HEK293 (cell line): Measurements from ENCODE around the gene FAM124B.

Source experiments
- CTCF ChIA-PET: fragments of 350-600 bp; formaldehyde crosslinking; extraction: SDS; loops from one replicate; lab custom pipeline; 2021; ENCODE audit warnings: antibody characterized with exemption; lab: Yijun Ruan, JAX
- POLR2A ChIA-PET: fragments of 300-600 bp; formaldehyde crosslinking; extraction: SDS; loops from one replicate; lab custom pipeline; 2020; ENCODE audit warnings: antibody characterized with exemption, inconsistent platforms; lab: Yijun Ruan, JAX
- H3K27ac ChIP-seq: fragments of 200-500 bp; sonication (Bioruptor generic); 2 replicates; pipeline ENCODE4 v1.5.1; 2014; ENCODE audit warnings: low read depth, low read length, control low read depth, inconsistent platforms; ENCODE audit errors: extremely low read depth
- H3K36me3 ChIP-seq, 2 experiments: fragments of 200-500 bp in 1 of 2; sonication (Bioruptor generic) in 1 of 2; 1 replicate in 1 of 2; 2 replicates in 1 of 2; pipeline ENCODE4 v1.5.1; 2014 to 2017; ENCODE audit warnings: inconsistent platforms in 2 of 2, low read length in 2 of 2; ENCODE audit not compliant: control insufficient read depth in 2 of 2, insufficient read depth in 1 of 2
- H3K4me1 ChIP-seq: fragments of 200-500 bp; sonication (Bioruptor generic); 2 replicates; pipeline ENCODE4 v1.5.1; 2014; ENCODE audit warnings: mild to moderate bottlenecking, low read length, inconsistent platforms; ENCODE audit not compliant: control insufficient read depth, insufficient read depth
- H3K4me3 ChIP-seq: 2 replicates; pipeline ENCODE4 v1.5.1; 2011; ENCODE audit warnings: low read depth, mild to moderate bottlenecking, control low read depth, low read length, moderate library complexity
- H3K9me3 ChIP-seq: fragments of 200-500 bp; sonication (Bioruptor generic); 2 replicates; pipeline ENCODE4 v1.5.1; 2014; ENCODE audit warnings: low read depth, low read length, inconsistent platforms; ENCODE audit not compliant: control insufficient read depth, insufficient read depth
- BCL6B ChIP-seq: fragments of 450-650 bp; formaldehyde crosslinking; IDR thresholded peaks from 2 replicates; pipeline ENCODE4 v1.5.1; 2017; ENCODE audit warnings: missing biosample characterization, missing genetic modification characterization
- FEZF1 ChIP-seq: fragments of 450-650 bp; formaldehyde crosslinking; IDR thresholded peaks from 2 replicates; pipeline ENCODE4 v1.5.1; 2016; ENCODE audit warnings: missing biosample characterization, missing genetic modification characterization
- HOXA7 ChIP-seq: sonication (generic); formaldehyde crosslinking; IDR thresholded peaks from 2 replicates; pipeline ENCODE4 v1.8.1; 2022; ENCODE audit warnings: missing genetic modification reagents, borderline replicate concordance
- KLF16 ChIP-seq: fragments of 450-650 bp; formaldehyde crosslinking; IDR thresholded peaks from 2 replicates; pipeline ENCODE4 v1.5.1; 2017; ENCODE audit warnings: missing biosample characterization, missing genetic modification characterization
- KLF7 ChIP-seq: fragments of 450-650 bp; formaldehyde crosslinking; IDR thresholded peaks from 2 replicates; pipeline ENCODE4 v1.5.1; 2016; ENCODE audit warnings: missing biosample characterization, missing genetic modification characterization, borderline replicate concordance
- KLF9 ChIP-seq: fragments of 450-650 bp; formaldehyde crosslinking; IDR thresholded peaks from 2 replicates; pipeline ENCODE4 v1.5.1; 2016; ENCODE audit warnings: missing biosample characterization, missing genetic modification characterization, low read depth
- MYNN ChIP-seq: fragments of 450-650 bp; formaldehyde crosslinking; IDR thresholded peaks from 2 replicates; pipeline ENCODE4 v1.5.1; 2016; ENCODE audit warnings: missing biosample characterization, missing genetic modification characterization, borderline replicate concordance
- OVOL3 ChIP-seq: fragments of 450-650 bp; formaldehyde crosslinking; IDR thresholded peaks from 2 replicates; pipeline ENCODE4 v1.5.1; 2016; ENCODE audit warnings: missing biosample characterization, missing genetic modification characterization
- SETDB1 ChIP-seq: IDR thresholded peaks from one replicate; pipeline ENCODE4 v1.6.1; 2017; ENCODE audit warnings: mild to moderate bottlenecking, low read length, moderate library complexity, mixed read lengths; ENCODE audit not compliant: insufficient read length
- ZBTB17 ChIP-seq: fragments of 450-650 bp; formaldehyde crosslinking; IDR thresholded peaks from 2 replicates; pipeline ENCODE4 v1.5.1; 2016; ENCODE audit warnings: missing biosample characterization, missing genetic modification characterization
- ZFP41 ChIP-seq: fragments of 450-650 bp; formaldehyde crosslinking; IDR thresholded peaks from 2 replicates; pipeline ENCODE4 v1.5.1; 2016; ENCODE audit warnings: missing biosample characterization, missing genetic modification characterization, borderline replicate concordance
- ZNF146 ChIP-seq: fragments of 450-650 bp; formaldehyde crosslinking; IDR thresholded peaks from 2 replicates; pipeline ENCODE4 v1.5.1; 2016; ENCODE audit warnings: missing biosample characterization, missing genetic modification characterization
- ZNF157 ChIP-seq: fragments of 450-650 bp; formaldehyde crosslinking; IDR thresholded peaks from 2 replicates; pipeline ENCODE4 v1.5.1; 2016; ENCODE audit warnings: missing biosample characterization, missing genetic modification characterization
- ZNF174 ChIP-seq: fragments of 450-650 bp; formaldehyde crosslinking; IDR thresholded peaks from 2 replicates; pipeline ENCODE4 v1.5.0; 2017; ENCODE audit warnings: missing biosample characterization, mild to moderate bottlenecking, missing genetic modification characterization
- ZNF202 ChIP-seq: fragments of 450-650 bp; formaldehyde crosslinking; IDR thresholded peaks from 2 replicates; pipeline ENCODE4 v1.5.1; 2016; ENCODE audit warnings: missing biosample characterization, missing genetic modification characterization, borderline replicate concordance
- ZNF214 ChIP-seq: fragments of 450-650 bp; formaldehyde crosslinking; IDR thresholded peaks from 2 replicates; pipeline ENCODE4 v1.5.1; 2017; ENCODE audit warnings: missing biosample characterization, mild to moderate bottlenecking, missing genetic modification characterization, borderline replicate concordance
- ZNF223 ChIP-seq: fragments of 450-650 bp; formaldehyde crosslinking; IDR thresholded peaks from 2 replicates; pipeline ENCODE4 v1.5.1; 2016; ENCODE audit warnings: missing biosample characterization, missing genetic modification characterization
- ZNF24 ChIP-seq: fragments of 450-650 bp; formaldehyde crosslinking; IDR thresholded peaks from 2 replicates; pipeline ENCODE4 v1.5.1; 2016; ENCODE audit warnings: missing biosample characterization, missing genetic modification characterization
- ZNF26 ChIP-seq: fragments of 450-650 bp; formaldehyde crosslinking; IDR thresholded peaks from 2 replicates; pipeline ENCODE4 v1.5.1; 2016; ENCODE audit warnings: missing biosample characterization, missing genetic modification characterization
- ZNF302 ChIP-seq: fragments of 450-650 bp; formaldehyde crosslinking; IDR thresholded peaks from 2 replicates; pipeline ENCODE4 v1.5.1; 2016; ENCODE audit warnings: missing biosample characterization, missing genetic modification characterization, low read depth
- ZNF350 ChIP-seq: fragments of 450-650 bp; formaldehyde crosslinking; IDR thresholded peaks from 2 replicates; pipeline ENCODE4 v1.5.0; 2017; ENCODE audit warnings: missing biosample characterization, mild to moderate bottlenecking, missing genetic modification characterization
- ZNF48 ChIP-seq: fragments of 450-650 bp; formaldehyde crosslinking; IDR thresholded peaks from 2 replicates; pipeline ENCODE4 v1.5.1; 2016; ENCODE audit warnings: missing biosample characterization, missing genetic modification characterization
- ZNF514 ChIP-seq: fragments of 450-650 bp; formaldehyde crosslinking; IDR thresholded peaks from 2 replicates; pipeline ENCODE4 v1.5.1; 2016; ENCODE audit warnings: missing biosample characterization, missing genetic modification characterization
- ZNF623 ChIP-seq: fragments of 450-650 bp; formaldehyde crosslinking; IDR thresholded peaks from 2 replicates; pipeline ENCODE4 v1.5.1; 2016; ENCODE audit warnings: missing biosample characterization, missing genetic modification characterization
- ZNF707 ChIP-seq: fragments of 450-650 bp; formaldehyde crosslinking; IDR thresholded peaks from 2 replicates; pipeline ENCODE4 v1.5.1; 2016; ENCODE audit warnings: missing biosample characterization, missing genetic modification characterization
- ZNF777 ChIP-seq: fragments of 450-650 bp; formaldehyde crosslinking; IDR thresholded peaks from 2 replicates; pipeline ENCODE4 v1.5.1; 2017; ENCODE audit warnings: missing biosample characterization, missing genetic modification characterization, borderline replicate concordance
- ZSCAN23 ChIP-seq: fragments of 450-650 bp; formaldehyde crosslinking; IDR thresholded peaks from 2 replicates; pipeline ENCODE4 v1.5.1; 2016; ENCODE audit warnings: missing biosample characterization, missing genetic modification characterization
- TF ChIP-seq, protein P1 (sequence below): fragments of 450-650 bp; formaldehyde crosslinking; IDR thresholded peaks from 2 replicates; pipeline ENCODE4 v1.5.1; 2016; ENCODE audit warnings: missing biosample characterization, missing genetic modification characterization
- TF ChIP-seq, protein P2 (sequence below): fragments of 450-650 bp; formaldehyde crosslinking; IDR thresholded peaks from 2 replicates; pipeline ENCODE4 v1.5.1; 2016; ENCODE audit warnings: missing biosample characterization, missing genetic modification characterization

Gene FAM124B

DNA sequence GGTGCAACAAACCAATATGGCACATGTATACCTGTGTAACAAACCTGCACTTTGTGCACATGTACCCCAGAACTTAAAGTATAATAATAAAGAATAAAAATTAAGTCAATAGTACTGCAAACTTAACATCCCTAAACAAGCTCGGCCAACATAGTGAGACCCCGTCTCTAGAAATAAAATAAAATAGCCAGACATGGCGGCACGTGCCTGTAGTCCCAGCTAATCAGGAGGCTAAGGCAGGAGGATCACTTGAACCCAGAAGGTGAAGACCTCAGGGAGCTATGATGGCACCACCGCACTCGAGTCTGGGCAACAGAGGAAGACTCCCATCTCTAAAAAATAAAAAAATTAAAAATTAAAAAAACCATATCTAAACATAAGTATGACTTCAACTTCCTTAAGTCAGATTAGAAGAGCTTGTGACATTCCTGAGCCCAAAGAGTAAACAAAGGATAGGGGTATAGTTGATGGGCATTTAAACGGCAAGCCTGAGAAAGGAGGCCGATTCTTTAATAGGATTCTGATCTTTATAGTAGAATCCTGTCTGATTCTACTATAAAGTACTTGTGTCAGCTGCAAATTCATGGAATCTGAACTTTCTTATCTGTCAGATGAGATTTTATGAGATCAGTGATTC lies 1.6 kb downstream of the FAM124B start:
- POLR2A ChIA-PET: no interaction called here
- H3K4me3 ChIP-seq: no peak overlapping the region
- H3K4me1 ChIP-seq: no peaks in the 10 kb centered on the region
- TF ChIP-seq KLF16 (tag by site-specific recombination) (no peak), BCL6B (no peak), ZNF350 (tag by site-specific recombination) (no peak), ZNF202 (tag by site-specific recombination) (no peak), ZNF146 (tag by site-specific recombination) (no peak), ZNF777 (tag by site-specific recombination) (no peak), ZNF707 (tag by site-specific recombination) (no peak), ZNF157 (tag by site-specific recombination) (no peak), HOXA7 (CRISPR knock-in tag) (no peak), ZNF26 (no peak), KLF9 (no peak), MYNN (tag by site-specific recombination) (no peak), ZNF302 (no peak), ZFP41 (no peak), SETDB1 (no peak), ZNF223 (tag by site-specific recombination) (no peak), FEZF1 (tag by site-specific recombination) (no peak), OVOL3 (tag by site-specific recombination) (no peak), ZSCAN23 (tag by site-specific recombination) (no peak)
- no peaks in the 10 kb centered on the region for H3K9me3 ChIP-seq
- no peak overlapping the region for H3K27ac ChIP-seq
- H3K36me3 ChIP-seq: no peaks in the 10 kb centered on the region
- CTCF ChIA-PET: interaction anchor here (0.5 to 1.3 kb wide), 5 partner anchors 31 to 836 kb away, joined by 3 to 6 read pairs (median 3); no protein-coding TSS in a partner anchor

DNA sequence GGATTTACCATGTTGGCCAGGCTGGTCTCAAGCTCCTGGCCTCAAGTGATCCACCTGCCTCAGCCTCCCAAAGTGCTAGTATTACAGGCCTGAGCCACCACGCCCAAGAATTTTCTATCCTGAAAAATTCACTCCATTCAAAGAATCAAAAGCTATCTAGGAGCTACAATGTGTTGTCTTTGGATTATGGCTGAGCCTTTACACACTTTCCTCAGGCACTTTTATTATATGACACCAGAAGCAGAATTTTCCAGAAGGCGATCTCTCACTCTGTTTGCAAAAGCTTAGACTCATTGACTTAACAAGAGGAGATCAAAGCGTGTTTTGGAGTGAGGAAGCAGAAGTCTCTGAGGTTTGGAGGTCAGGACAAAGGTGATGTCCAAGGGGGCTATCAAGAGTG lies 3.6 kb downstream of the FAM124B start:
- H3K36me3 ChIP-seq: no peaks in the 10 kb centered on the region
- H3K4me3 ChIP-seq: no peak overlapping the region
- TF ChIP-seq ZBTB17 (tag by site-specific recombination) (no peak), ZNF214 (tag by site-specific recombination) (no peak), ZNF24 (tag by site-specific recombination) (no peak), ZNF174 (no peak), ZNF514 (tag by site-specific recombination) (no peak), ZNF48 (tag by site-specific recombination) (no peak), ZNF623 (tag by site-specific recombination) (no peak), KLF7 (tag by site-specific recombination) (no peak)
- TF ChIP-seq, protein P1, sequence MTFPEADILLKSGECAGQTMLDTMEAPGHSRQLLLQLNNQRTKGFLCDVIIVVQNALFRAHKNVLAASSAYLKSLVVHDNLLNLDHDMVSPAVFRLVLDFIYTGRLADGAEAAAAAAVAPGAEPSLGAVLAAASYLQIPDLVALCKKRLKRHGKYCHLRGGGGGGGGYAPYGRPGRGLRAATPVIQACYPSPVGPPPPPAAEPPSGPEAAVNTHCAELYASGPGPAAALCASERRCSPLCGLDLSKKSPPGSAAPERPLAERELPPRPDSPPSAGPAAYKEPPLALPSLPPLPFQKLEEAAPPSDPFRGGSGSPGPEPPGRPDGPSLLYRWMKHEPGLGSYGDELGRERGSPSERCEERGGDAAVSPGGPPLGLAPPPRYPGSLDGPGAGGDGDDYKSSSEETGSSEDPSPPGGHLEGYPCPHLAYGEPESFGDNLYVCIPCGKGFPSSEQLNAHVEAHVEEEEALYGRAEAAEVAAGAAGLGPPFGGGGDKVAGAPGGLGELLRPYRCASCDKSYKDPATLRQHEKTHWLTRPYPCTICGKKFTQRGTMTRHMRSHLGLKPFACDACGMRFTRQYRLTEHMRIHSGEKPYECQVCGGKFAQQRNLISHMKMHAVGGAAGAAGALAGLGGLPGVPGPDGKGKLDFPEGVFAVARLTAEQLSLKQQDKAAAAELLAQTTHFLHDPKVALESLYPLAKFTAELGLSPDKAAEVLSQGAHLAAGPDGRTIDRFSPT: no peak
- TF ChIP-seq, protein P2, sequence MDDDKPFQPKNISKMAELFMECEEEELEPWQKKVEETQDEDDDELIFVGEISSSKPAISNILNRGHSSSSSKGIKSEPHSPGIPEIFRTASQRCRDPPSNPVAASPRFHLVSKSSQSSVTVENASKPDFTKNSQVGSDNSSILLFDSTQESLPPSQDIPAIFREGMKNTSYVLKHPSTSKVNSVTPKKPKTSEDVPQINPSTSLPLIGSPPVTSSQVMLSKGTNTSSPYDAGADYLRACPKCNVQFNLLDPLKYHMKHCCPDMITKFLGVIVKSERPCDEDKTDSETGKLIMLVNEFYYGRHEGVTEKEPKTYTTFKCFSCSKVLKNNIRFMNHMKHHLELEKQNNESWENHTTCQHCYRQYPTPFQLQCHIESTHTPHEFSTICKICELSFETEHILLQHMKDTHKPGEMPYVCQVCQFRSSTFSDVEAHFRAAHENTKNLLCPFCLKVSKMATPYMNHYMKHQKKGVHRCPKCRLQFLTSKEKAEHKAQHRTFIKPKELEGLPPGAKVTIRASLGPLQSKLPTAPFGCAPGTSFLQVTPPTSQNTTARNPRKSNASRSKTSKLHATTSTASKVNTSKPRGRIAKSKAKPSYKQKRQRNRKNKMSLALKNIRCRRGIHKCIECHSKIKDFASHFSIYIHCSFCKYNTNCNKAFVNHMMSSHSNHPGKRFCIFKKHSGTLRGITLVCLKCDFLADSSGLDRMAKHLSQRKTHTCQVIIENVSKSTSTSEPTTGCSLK (tag by site-specific recombination): no peak
- H3K27ac ChIP-seq: no peak overlapping the region
- POLR2A ChIA-PET: no interaction called here
- H3K9me3 ChIP-seq: no peaks in the 10 kb centered on the region
- no peaks in the 10 kb centered on the region for H3K4me1 ChIP-seq
- CTCF ChIA-PET: no interaction called here
